Activated B cell treated with CpG ODN at 0.5 μM for 24 hours (primary cell): ENCODE measurements around the gene NDUFAF5. TPM values are rescaled to one million over a fixed set of nuclear protein-coding genes. Genes with fewer than 3 reads are reported as not detected.
"Not testable (repeated sequence)": the region's sequence is repeated elsewhere in the genome, so short reads cannot be mapped to it uniquely, and the experiment has no call there.

Experiments used
- ATAC-seq: fragments of 200-7000 bp; cut with Tn5 transposase; one replicate; pipeline ENCODE4 v1.10.0; 2021; ENCODE audit warnings: low read depth, mild to moderate bottlenecking, moderate library complexity
- CTCF ChIA-PET: fragments of 350-600 bp; sonication (Branson Sonifier 250); formaldehyde crosslinking; loops from one replicate; lab custom pipeline; 2021; ENCODE audit warnings: antibody characterized with exemption; lab: Charles Lee
- POLR2A ChIA-PET: fragments of 350-600 bp; sonication (Branson Sonifier 250); formaldehyde crosslinking; loops from one replicate; lab custom pipeline; 2021; ENCODE audit warnings: antibody characterized with exemption; lab: Charles Lee
- DNase-seq: peaks from one replicate; pipeline ENCODE4 v3.0.0; 2022
- H3K27ac Mint-ChIP-seq: one replicate; pipeline ENCODE4 v1.8.0; 2020; ENCODE audit warnings: mixed read lengths
- H3K27me3 Mint-ChIP-seq: one replicate; pipeline ENCODE4 v1.8.0; 2021; ENCODE audit warnings: mixed read lengths
- H3K36me3 Mint-ChIP-seq: one replicate; pipeline ENCODE4 v1.8.0; 2021; ENCODE audit warnings: low read depth, mixed read lengths
- H3K4me1 Mint-ChIP-seq: one replicate; pipeline ENCODE4 v1.8.0; 2021; ENCODE audit warnings: mixed read lengths
- H3K4me3 Mint-ChIP-seq: one replicate; pipeline ENCODE4 v1.8.0; 2020; ENCODE audit warnings: mild to moderate bottlenecking, mixed read lengths
- H3K9me3 Mint-ChIP-seq: one replicate; pipeline ENCODE4 v1.8.0; 2020; ENCODE audit warnings: mixed read lengths
- intact Hi-C: fragments of 100-400 bp; cut with micrococcal nuclease; formaldehyde crosslinking; loops from one replicate; pipeline ENCODE4 v1.15.1; 2024
- total RNA-seq: library from RNA; stranded (reverse); gene quantifications from 2 replicates; pipeline ENCODE4 v1.2.3, GENCODE V29; 2022
- TF ChIP-seq, protein P1 (sequence below): fragments of 200-600 bp; IDR thresholded peaks from one replicate; pipeline ENCODE4 v1.8.0; 2022; ENCODE audit warnings: antibody characterized with exemption, mild to moderate bottlenecking

NDUFAF5 gene
- total RNA-seq, 1 donor from 2014 or later = 29.8 TPM

DNA sequence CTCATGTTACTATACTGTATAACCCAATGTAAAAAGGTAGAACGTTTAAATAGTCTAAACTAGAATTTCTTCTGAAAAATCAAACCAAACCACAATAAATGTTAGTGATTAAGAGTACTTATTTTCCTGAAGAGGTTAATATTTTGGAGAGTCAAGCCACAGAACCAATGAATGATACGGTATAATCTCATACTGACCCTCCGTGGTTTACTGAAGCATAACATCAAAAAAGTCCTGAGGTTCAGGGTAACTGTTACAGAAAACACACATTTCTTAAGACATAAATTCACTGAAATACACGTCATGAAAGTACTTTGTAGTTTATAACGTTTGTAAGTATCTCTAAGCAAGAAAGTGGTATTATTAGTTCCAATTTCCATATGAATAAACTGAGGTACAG is 29.0 kb upstream of the NDUFAF5 start:
- peaks cover 48% of the 10 kb centered on the region for H3K36me3 Mint-ChIP-seq

DNA sequence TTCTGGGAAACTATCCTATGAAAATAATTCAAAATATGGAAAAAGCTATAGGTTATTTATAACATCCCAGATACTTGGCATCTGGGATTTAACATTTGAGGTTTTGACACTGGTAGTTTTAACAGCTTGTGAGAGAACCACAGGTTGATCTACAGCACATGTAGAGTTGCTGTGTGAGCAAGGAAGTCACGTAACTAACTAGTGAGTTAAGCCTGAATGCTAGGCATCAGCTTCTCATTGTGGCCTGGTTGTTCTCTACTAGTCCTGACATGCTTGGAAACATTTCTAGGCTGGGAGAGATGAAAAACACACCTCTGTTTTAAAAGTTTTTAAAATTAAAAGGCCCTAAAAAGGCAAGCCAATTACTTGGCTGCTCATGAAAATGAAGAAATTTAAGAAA is 28.3 kb upstream of the NDUFAF5 start:
- ATAC-seq (no peak), DNase-seq (no peak)
- Mint-ChIP-seq H3K9me3 (no peaks in the 10 kb centered on the region), H3K4me1 (peaks cover 6% of the 10 kb centered on the region), H3K27ac (no peak overlapping the region), H3K27me3 (no peaks in the 10 kb centered on the region), H3K36me3 (peaks cover 41% of the 10 kb centered on the region), H3K4me3 (no peak overlapping the region)
- intact Hi-C loops = no loop called here
- POLR2A ChIA-PET = no interaction called here
- TF ChIP-seq, protein P1, sequence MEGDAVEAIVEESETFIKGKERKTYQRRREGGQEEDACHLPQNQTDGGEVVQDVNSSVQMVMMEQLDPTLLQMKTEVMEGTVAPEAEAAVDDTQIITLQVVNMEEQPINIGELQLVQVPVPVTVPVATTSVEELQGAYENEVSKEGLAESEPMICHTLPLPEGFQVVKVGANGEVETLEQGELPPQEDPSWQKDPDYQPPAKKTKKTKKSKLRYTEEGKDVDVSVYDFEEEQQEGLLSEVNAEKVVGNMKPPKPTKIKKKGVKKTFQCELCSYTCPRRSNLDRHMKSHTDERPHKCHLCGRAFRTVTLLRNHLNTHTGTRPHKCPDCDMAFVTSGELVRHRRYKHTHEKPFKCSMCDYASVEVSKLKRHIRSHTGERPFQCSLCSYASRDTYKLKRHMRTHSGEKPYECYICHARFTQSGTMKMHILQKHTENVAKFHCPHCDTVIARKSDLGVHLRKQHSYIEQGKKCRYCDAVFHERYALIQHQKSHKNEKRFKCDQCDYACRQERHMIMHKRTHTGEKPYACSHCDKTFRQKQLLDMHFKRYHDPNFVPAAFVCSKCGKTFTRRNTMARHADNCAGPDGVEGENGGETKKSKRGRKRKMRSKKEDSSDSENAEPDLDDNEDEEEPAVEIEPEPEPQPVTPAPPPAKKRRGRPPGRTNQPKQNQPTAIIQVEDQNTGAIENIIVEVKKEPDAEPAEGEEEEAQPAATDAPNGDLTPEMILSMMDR = no peak
- CTCF ChIA-PET = no interaction called here

More for the DNA sequence above, 29.0 kb upstream of the NDUFAF5 start:
- ChIA-PET CTCF (no interaction called here), POLR2A (no interaction called here)
- no peak for DNase-seq
- no peak for ATAC-seq
- intact Hi-C loops = no loop called here
- Mint-ChIP-seq H3K4me3 (no peak overlapping the region), H3K4me1 (peaks cover 6% of the 10 kb centered on the region), H3K9me3 (no peaks in the 10 kb centered on the region), H3K27ac (no peak overlapping the region), H3K27me3 (no peaks in the 10 kb centered on the region)
- TF ChIP-seq, protein P1 = no peak

DNA sequence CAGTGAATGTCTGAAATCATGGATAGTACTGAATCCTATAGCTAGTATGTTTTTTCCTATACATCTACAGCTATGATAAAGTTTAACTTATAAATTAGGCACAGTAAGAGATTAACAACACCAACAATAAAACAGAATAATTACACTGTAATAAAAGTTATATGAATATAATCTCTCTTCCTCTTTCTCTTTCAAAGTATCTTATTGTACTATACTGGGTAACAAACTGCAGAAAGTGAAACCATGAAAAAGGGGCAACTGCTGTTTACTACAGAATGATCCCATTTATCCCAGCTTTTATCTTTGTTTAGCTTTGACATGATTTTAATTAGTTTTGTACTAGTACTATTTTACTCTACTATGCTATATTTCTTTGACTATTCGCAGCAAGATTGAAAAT is 25.9 kb upstream of the NDUFAF5 start:
- Mint-ChIP-seq H3K36me3 (peaks cover 46% of the 10 kb centered on the region), H3K27me3 (no peaks in the 10 kb centered on the region), H3K9me3 (no peaks in the 10 kb centered on the region), H3K4me3 (no peak overlapping the region), H3K27ac (no peak overlapping the region), H3K4me1 (peaks cover 6% of the 10 kb centered on the region)
- DNase-seq = no peak
- POLR2A ChIA-PET = no interaction called here
- intact Hi-C loops = no loop called here
- ATAC-seq = no peak
- TF ChIP-seq, protein P1 = no peak
- CTCF ChIA-PET = no interaction called here

DNA sequence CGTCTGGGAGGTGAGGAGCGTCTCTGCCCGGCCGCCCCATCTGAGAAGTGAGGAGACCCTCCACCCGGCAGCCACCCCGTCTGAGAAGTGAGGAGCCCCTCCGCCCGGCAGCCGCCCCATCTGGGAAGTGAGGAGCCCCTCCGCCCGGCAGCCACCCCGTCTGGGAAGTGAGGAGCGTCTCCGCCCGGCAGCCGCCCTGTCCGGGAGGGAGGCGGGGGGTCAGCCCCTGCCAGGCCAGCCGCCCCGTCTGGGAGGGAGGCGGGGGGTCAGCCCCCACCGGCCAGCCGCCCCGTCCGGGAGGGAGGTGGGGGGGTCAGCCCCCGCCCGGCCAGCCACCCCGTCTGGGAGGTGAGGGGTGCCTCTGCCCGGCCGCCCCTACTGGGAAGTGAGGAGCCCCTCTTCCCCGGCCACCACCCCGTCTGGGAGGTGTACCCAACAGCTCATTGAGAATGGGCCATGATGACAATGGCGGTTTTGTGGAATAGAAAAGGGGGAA is 24.3 kb upstream of the NDUFAF5 start:
- H3K27me3 Mint-ChIP-seq, H3K4me1 Mint-ChIP-seq, DNase-seq, intact Hi-C loops, POLR2A ChIA-PET, CTCF ChIA-PET, H3K4me3 Mint-ChIP-seq, ATAC-seq, H3K9me3 Mint-ChIP-seq, H3K27ac Mint-ChIP-seq: not testable (repeated sequence)
- peaks cover 61% of the 10 kb centered on the region for H3K36me3 Mint-ChIP-seq

DNA sequence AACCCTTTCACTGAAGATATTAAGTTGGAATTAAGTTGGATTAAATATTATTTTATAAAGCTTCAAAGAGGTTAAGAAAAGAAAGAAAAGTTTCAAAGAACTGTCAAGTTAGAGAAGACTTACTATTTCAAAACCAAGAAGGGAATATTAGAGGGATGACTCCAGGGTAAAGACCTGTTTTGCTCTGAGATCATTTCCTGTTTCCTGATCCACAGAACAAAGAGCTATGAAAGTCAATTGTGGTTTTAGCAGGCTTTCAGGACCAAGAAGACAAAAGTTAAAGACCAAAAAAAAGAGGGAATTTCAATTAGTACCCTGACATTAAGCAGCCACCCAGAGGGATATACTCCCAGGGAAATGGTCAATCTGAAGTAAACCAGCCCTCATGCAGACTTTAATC is 19.5 kb upstream of the NDUFAF5 start:
- Mint-ChIP-seq H3K4me1 (no peaks in the 10 kb centered on the region), H3K27ac (no peak overlapping the region), H3K9me3 (peaks cover 8% of the 10 kb centered on the region), H3K36me3 (peaks cover 57% of the 10 kb centered on the region), H3K4me3 (no peak overlapping the region), H3K27me3 (no peaks in the 10 kb centered on the region)
- TF ChIP-seq, protein P1 = no peak
- no peak for ATAC-seq
- ChIA-PET POLR2A (interaction anchor here (0.5 kb wide), 1 partner anchor 18 kb away, joined by 4 read pairs; no protein-coding TSS in a partner anchor), CTCF (no interaction called here)
- intact Hi-C loops = no loop called here
- DNase-seq = no peak
